Keratinocyte (primary cell): ENCODE measurements around the gene RNF5. TPM values are rescaled to one million over a fixed set of nuclear protein-coding genes. Genes with fewer than 3 reads are reported as not detected.
"Not testable (repeated sequence)": the region's sequence is repeated elsewhere in the genome, so short reads cannot be mapped to it uniquely, and the experiment has no call there.

ENCODE experiments used
- DNase-seq: peaks from one replicate; pipeline ENCODE4 v3.0.0-alpha.2; 2011; ENCODE audit warnings: low read depth, missing footprints, low spot score
- FAIRE-seq: peaks from 2 replicates; lab custom pipeline; 2011; peaks lifted over from hg19 to GRCh38; lab: Jason Lieb, UNC
- H2AFZ ChIP-seq: 2 replicates; pipeline ENCODE4 v1.6.0; 2012; ENCODE audit warnings: low read length, control low read depth, inconsistent platforms; ENCODE audit not compliant: control insufficient read depth
- H3K27ac ChIP-seq: 2 replicates; pipeline ENCODE4 v1.5.1; 2011; ENCODE audit warnings: low read length; ENCODE audit not compliant: control insufficient read depth, insufficient read depth
- H3K27me3 ChIP-seq: 3 replicates; pipeline ENCODE4 v1.6.0; 2011; ENCODE audit warnings: low read length; ENCODE audit not compliant: control insufficient read depth, insufficient read depth; ENCODE audit errors: extremely low read depth
- H3K36me3 ChIP-seq, 2 experiments: 2 replicates in 1 of 2; 3 replicates in 1 of 2; pipeline ENCODE4 v1.5.1; 2011; ENCODE audit warnings: low read length in 2 of 2, mild to moderate bottlenecking in 1 of 2; ENCODE audit not compliant: control insufficient read depth in 2 of 2, insufficient read depth in 2 of 2; ENCODE audit errors: extremely low read depth in 1 of 2
- H3K4me1 ChIP-seq: 3 replicates; pipeline ENCODE4 v1.5.1; 2011; ENCODE audit warnings: low read length; ENCODE audit not compliant: control insufficient read depth, insufficient read depth; ENCODE audit errors: extremely low read depth
- H3K4me2 ChIP-seq: 3 replicates; pipeline ENCODE4 v1.6.0; 2011; ENCODE audit warnings: low read depth, low read length; ENCODE audit not compliant: control insufficient read depth, insufficient read depth; ENCODE audit errors: extremely low read depth
- H3K4me3 ChIP-seq, 3 experiments: fragments of 200-600 bp in 1 of 3; sonication (generic) in 1 of 3; 2 replicates in 2 of 3; 3 replicates in 1 of 3; pipeline ENCODE4 v1.5.1; 2011 to 2016; ENCODE audit warnings: low read length in 3 of 3, mild to moderate bottlenecking in 3 of 3, control low read depth in 2 of 3, inconsistent platforms in 1 of 3, low read depth in 1 of 3, mixed read lengths in 1 of 3, mixed run types in 1 of 3, moderate library complexity in 1 of 3; ENCODE audit not compliant: control insufficient read depth in 2 of 3, insufficient read depth in 2 of 3; ENCODE audit errors: extremely low read depth in 1 of 3
- H3K79me2 ChIP-seq: 2 replicates; pipeline ENCODE4 v1.6.0; 2012; ENCODE audit warnings: low read length; ENCODE audit not compliant: control insufficient read depth, insufficient read depth
- H3K9ac ChIP-seq: 3 replicates; pipeline ENCODE4 v1.6.0; 2011; ENCODE audit warnings: low read length; ENCODE audit not compliant: control insufficient read depth, insufficient read depth; ENCODE audit errors: extremely low read depth
- H3K9me1 ChIP-seq: 3 replicates; pipeline ENCODE4 v1.6.0; 2011; ENCODE audit warnings: low read length; ENCODE audit not compliant: control insufficient read depth, insufficient read depth; ENCODE audit errors: extremely low read depth
- H3K9me3 ChIP-seq: 2 replicates; pipeline ENCODE4 v1.5.1; 2012; ENCODE audit warnings: low read depth, low read length; ENCODE audit not compliant: control insufficient read depth
- H4K20me1 ChIP-seq: 3 replicates; pipeline ENCODE4 v1.6.0; 2011; ENCODE audit warnings: low read length; ENCODE audit not compliant: control insufficient read depth, insufficient read depth; ENCODE audit errors: extremely low read depth
- EZH2 ChIP-seq: IDR thresholded peaks from one replicate; pipeline ENCODE4 v1.6.1; 2012; ENCODE audit warnings: inconsistent platforms, mild to moderate bottlenecking, low read length, moderate library complexity
- dilution Hi-C: fragments of 300-500 bp; cut with MboI; formaldehyde crosslinking; loops from one replicate; pipeline ENCODE4 v1.7.0; 2020; ENCODE audit warnings: low sequenced_read_pairs; ENCODE audit not compliant: extremely low pct_ligation_motif_present
- polyA plus RNA-seq, 5 experiments: library from polyadenylated mRNA; depleted of rRNA in 3 of 5; stranded (reverse) in 3 of 5; stranded (forward) in 1 of 5; unstranded in 1 of 5; fragments of >200 nt; gene quantifications; 1 replicate in 1 of 5; 2 replicates in 3 of 5; 3 replicates in 1 of 5; pipeline versions ENCODE4 v1.2.1 to v1.2.3, GENCODE V29; 2011 to 2012; ENCODE audit warnings: missing spikeins in 2 of 5, low read depth in 1 of 5, low replicate concordance in 1 of 5
- TF ChIP-seq, protein P1 (sequence below), 3 experiments: IDR thresholded peaks in 1 of 3; conservative IDR thresholded peaks in 1 of 3; optimal IDR thresholded peaks in 1 of 3; 2 replicates in 2 of 3; 3 replicates in 1 of 3; pipeline versions ENCODE3 to v1.5.1; 2011; ENCODE audit warnings: low read length in 3 of 3, mild to moderate bottlenecking in 3 of 3, moderate library complexity in 2 of 3, control low read depth in 1 of 3, inconsistent platforms in 1 of 3; ENCODE audit not compliant: insufficient read depth in 2 of 3; ENCODE audit errors: extremely low read depth in 1 of 3

RNF5 gene
- polyA plus RNA-seq, 1 donor (not counting 4 experiments of a cell fraction or from before 2014, with no cell fraction given), result 33.2 TPM

DNA sequence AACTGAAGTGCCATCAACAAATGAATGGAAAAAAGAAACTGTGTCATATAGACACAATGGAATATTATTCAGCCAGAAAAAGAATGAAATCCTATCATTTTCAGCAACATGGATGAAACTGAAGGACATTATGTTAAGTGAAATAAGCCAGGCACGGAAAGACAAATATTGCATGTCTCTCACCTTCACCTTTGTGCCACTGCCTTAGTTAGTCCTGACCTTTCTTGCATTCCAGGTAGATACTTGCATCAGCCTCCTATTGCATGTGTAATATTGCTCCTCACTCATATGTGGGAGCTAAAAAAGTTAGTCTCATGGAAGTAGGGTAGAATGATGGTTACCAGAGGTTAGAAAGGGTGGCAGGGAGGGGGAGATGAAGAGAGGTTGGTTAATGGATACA is 30.8 kb downstream of the RNF5 start:
- no peaks in the 10 kb centered on the region for H3K9me1 ChIP-seq
- no peaks in the 10 kb centered on the region for H3K4me1 ChIP-seq
- H3K36me3 ChIP-seq, result no peaks in the 10 kb centered on the region
- DNase-seq, result no peak
- H3K9me3 ChIP-seq, result no peaks in the 10 kb centered on the region
- H4K20me1 ChIP-seq, result no peaks in the 10 kb centered on the region
- no peak for TF ChIP-seq EZH2
- TF ChIP-seq, protein P1, sequence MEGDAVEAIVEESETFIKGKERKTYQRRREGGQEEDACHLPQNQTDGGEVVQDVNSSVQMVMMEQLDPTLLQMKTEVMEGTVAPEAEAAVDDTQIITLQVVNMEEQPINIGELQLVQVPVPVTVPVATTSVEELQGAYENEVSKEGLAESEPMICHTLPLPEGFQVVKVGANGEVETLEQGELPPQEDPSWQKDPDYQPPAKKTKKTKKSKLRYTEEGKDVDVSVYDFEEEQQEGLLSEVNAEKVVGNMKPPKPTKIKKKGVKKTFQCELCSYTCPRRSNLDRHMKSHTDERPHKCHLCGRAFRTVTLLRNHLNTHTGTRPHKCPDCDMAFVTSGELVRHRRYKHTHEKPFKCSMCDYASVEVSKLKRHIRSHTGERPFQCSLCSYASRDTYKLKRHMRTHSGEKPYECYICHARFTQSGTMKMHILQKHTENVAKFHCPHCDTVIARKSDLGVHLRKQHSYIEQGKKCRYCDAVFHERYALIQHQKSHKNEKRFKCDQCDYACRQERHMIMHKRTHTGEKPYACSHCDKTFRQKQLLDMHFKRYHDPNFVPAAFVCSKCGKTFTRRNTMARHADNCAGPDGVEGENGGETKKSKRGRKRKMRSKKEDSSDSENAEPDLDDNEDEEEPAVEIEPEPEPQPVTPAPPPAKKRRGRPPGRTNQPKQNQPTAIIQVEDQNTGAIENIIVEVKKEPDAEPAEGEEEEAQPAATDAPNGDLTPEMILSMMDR (optimal IDR thresholded peaks at IDR 0.05 in 1 of 3, IDR thresholded peaks at IDR 0.05 in 1 of 3, conservative IDR thresholded peaks at IDR 0.05 in 1 of 3; ENCODE audit: extremely low read depth in 1 of 3, insufficient read depth in 2 of 3, low read length in 3 of 3), result no peak
- no peak overlapping the region for H3K4me3 ChIP-seq
- no peak overlapping the region for H3K4me2 ChIP-seq
- H3K27ac ChIP-seq, result no peak overlapping the region
- H3K9ac ChIP-seq, result no peak overlapping the region
- no peaks in the 10 kb centered on the region for H3K79me2 ChIP-seq
- no peaks in the 10 kb centered on the region for H3K27me3 ChIP-seq
- dilution Hi-C loops, result no loop called here
- H2AFZ ChIP-seq, result no peak overlapping the region
- FAIRE-seq, result no peak

DNA sequence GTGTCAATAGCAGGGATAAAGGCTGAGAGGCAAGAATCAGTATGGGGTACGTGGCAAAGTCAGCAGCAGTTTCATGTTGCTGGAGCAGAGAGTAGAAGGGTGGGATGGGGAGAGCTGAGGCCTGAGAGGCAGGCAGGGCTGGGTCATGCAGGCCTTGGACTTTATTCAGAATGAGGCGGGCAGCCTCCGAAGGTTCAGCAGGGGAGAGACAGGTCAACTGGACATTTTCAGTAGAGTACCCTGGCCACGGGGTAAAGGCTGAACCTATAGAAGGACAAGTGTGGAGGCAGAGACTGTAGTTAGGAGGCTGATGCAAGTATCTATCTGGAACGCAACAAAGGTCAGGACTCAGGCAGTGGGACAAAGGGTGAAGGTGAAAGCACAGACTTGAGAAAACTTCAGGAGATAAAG is 32.0 kb downstream of the RNF5 start:
- Histone ChIP-seq H2AFZ (no peak overlapping the region), H3K4me1 (no peaks in the 10 kb centered on the region), H3K4me3 (no peak overlapping the region), H4K20me1 (no peaks in the 10 kb centered on the region), H3K9me3 (no peaks in the 10 kb centered on the region), H3K27me3 (no peaks in the 10 kb centered on the region), H3K4me2 (no peak overlapping the region), H3K9ac (no peak overlapping the region), H3K36me3 (no peaks in the 10 kb centered on the region), H3K27ac (no peak overlapping the region), H3K9me1 (no peaks in the 10 kb centered on the region), H3K79me2 (no peaks in the 10 kb centered on the region)
- no peak for FAIRE-seq
- no peak for DNase-seq
- TF ChIP-seq, protein P1 (optimal IDR thresholded peaks at IDR 0.05 in 1 of 3, IDR thresholded peaks at IDR 0.05 in 1 of 3, conservative IDR thresholded peaks at IDR 0.05 in 1 of 3; ENCODE audit: extremely low read depth in 1 of 3, insufficient read depth in 2 of 3, low read length in 3 of 3), result no peak
- TF ChIP-seq EZH2, result no peak
- dilution Hi-C loops, result no loop called here

DNA sequence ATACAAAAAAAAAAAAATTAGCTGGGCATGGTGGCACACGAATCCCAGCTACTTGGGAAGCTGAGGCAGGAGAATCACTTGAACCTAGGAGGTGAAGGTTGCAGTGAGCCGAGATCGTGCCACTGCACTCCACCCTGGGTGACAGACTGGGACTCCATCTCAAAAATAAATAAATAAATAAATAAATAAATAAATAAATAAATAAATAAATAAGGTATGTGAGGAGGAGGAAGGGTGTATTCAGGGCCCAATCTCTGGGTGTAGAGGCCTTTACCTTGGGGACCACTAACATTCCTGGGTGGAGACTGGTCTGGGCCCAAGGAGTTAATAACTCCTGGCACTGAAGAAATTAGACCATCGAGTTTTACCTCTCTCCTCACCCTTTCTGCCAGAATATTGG is 33.2 kb downstream of the RNF5 start:
- H3K9me3 ChIP-seq, H3K27ac ChIP-seq, FAIRE-seq, H3K4me3 ChIP-seq, dilution Hi-C loops, H3K4me1 ChIP-seq, H3K79me2 ChIP-seq, H3K4me2 ChIP-seq, H3K9me1 ChIP-seq, H3K36me3 ChIP-seq, DNase-seq, H3K9ac ChIP-seq, H4K20me1 ChIP-seq, H2AFZ ChIP-seq, H3K27me3 ChIP-seq: not testable (repeated sequence)
